HG03432 (cell line): ENCODE results near the gene ELAPOR1.
A peak's percentile ranks its signal among the peaks of the same experiment; 100 is the strongest.

ENCODE experiments used
- ATAC-seq: cut with Tn5 transposase; IDR thresholded peaks from one replicate; pipeline ENCODE4 v1.9.1; 2021; ENCODE audit warnings: mild to moderate bottlenecking, moderate library complexity; ENCODE audit not compliant: unreplicated experiment

Gene ELAPOR1

GRCh38 chr1:109094871-109095270 lies 19.0 kb upstream of the ELAPOR1 start:
- no peak for ATAC-seq

GRCh38 chr1:109095631-109096030 lies 18.3 kb upstream of the ELAPOR1 start:
- ATAC-seq: no peak

- no peak for ATAC-seq
Measured at GRCh38 chr1:109096120-109096519, 17.8 kb upstream of the ELAPOR1 start.

GRCh38 chr1:109099938-109100773 lies 13.8 kb upstream of the ELAPOR1 start:
- peak; percentile 86 for ATAC-seq

GRCh38 chr1:109104364-109105151 lies 9.4 kb upstream of the ELAPOR1 start:
- no peak for ATAC-seq

- no peak for ATAC-seq
Measured at GRCh38 chr1:109105881-109106280, 8.0 kb upstream of the ELAPOR1 start.

GRCh38 chr1:109107785-109108184 lies 6.1 kb upstream of the ELAPOR1 start:
- ATAC-seq: no peak

GRCh38 chr1:109109906-109110305 lies 4.0 kb upstream of the ELAPOR1 start:
- no peak for ATAC-seq

- ATAC-seq: no peak
Measured at GRCh38 chr1:109111386-109112055, 2.4 kb upstream of the ELAPOR1 start.

- peak; percentile 45 for ATAC-seq
Measured at GRCh38 chr1:109112056-109112651, 1.8 kb upstream of the ELAPOR1 start.

GRCh38 chr1:109112652-109113285 lies 1.1 kb upstream of the ELAPOR1 start:
- ATAC-seq: peak; percentile 77

GRCh38 chr1:109114342-109114674 lies 393 bp downstream of the ELAPOR1 start:
- no peak for ATAC-seq

GRCh38 chr1:109115685-109116084 lies 1.8 kb downstream of the ELAPOR1 start:
- ATAC-seq: no peak

- ATAC-seq: no peak
Measured at GRCh38 chr1:109116286-109116685, 2.4 kb downstream of the ELAPOR1 start.

- ATAC-seq: no peak
Measured at GRCh38 chr1:109118089-109118488, 4.2 kb downstream of the ELAPOR1 start.

- no peak for ATAC-seq
Measured at GRCh38 chr1:109120356-109120755, 6.4 kb downstream of the ELAPOR1 start.

GRCh38 chr1:109131059-109131458 lies 17.1 kb downstream of the ELAPOR1 start:
- no peak for ATAC-seq

GRCh38 chr1:109131800-109132199 lies 17.9 kb downstream of the ELAPOR1 start:
- ATAC-seq: no peak

- ATAC-seq: no peak
Measured at GRCh38 chr1:109133002-109133706, 19.2 kb downstream of the ELAPOR1 start.

GRCh38 chr1:109133815-109134214 lies 19.9 kb downstream of the ELAPOR1 start:
- no peak for ATAC-seq
